Measurements from ENCODE around the gene NEDD4L.
A peak's percentile ranks its signal among the peaks of the same experiment; 100 is the strongest.

NEDD4L gene

DNA sequence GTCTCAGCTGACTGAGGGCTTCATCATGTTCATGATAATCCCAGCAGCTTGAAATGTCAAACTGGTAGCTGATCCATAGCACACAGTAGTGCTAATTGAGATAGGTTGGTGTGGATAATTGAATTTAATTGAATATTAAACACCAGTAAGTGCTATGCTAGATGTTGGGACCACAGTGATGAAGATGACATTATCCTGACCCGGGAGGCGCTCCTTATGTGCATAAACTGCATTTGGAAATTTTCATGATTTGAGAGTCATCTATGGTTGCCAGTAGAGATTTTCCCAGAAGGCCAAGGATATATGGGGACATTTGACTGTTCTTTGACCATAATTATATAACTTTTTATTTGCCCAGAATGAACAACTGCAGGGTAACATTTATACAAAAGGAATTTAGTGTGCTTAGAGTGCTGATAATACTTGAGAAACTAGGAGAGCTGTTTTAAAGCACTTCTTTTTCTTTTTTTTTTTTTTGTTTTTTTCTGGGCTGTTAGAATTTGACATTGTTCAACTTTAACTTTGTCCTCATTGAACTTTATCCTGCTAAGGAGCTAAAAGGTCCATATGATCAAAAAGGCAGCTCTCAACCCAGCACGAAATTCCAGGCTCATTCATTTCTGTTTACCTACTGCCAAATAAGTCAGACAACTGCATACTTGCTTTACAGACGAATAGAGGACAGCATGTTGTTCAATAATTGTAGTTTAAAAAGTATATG, 242.8 kb downstream of the NEDD4L start:
- H3K27me3 Mint-ChIP-seq: no peaks in the 10 kb centered on the region
- no peak overlapping the region for H3K4me3 Mint-ChIP-seq
- peaks cover 2% of the 10 kb centered on the region for H3K36me3 Mint-ChIP-seq
- H3K4me1 Mint-ChIP-seq (ENCODE audit: low read depth): no peaks in the 10 kb centered on the region
- no peak overlapping the region for H3K27ac Mint-ChIP-seq
- H3K9me3 Mint-ChIP-seq (ENCODE audit: low read depth): no peaks in the 10 kb centered on the region

DNA sequence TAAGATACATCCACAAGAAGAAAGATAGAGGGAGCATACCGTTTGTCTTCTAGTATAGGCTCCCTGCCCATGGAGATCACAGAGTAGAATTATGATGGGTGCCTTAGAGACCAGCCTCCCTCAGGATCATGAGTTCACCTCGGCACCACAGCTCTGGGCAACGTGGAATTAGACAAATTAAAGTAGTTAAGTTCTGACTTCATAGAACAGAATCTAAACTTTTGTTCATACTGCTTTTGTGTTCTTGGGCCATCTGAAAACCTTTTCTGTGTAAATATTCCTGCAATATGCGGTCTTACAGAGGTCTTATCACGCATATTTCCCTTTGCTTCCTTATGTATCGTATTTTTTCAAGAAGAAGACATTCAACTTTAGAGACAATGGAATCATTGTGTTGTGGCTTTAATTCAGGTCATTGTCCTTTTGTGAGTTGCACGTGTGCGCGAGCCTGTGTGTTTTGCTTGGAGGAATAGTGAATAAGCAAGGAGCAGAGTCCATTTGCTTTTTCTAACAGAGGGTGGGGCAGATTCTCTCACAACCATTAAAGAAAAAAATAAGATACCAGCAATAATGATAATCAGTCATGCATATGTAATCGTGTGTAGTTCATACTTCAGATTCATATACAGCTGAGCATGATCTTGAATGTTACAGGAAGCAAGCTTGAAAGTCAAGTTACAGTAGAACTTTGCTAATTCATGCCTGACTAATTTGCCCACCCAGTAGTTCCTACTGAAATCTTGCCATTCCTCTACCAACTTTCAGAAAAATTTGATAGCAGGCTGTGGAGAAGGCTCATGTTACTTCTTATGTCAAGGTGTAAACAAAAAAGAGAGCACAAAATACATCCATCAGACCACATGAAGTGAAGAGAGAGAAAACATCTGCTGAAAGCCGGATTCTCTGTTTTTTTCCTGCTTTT, 243.6 kb downstream of the NEDD4L start:
- H3K9me3 Mint-ChIP-seq (ENCODE audit: low read depth): no peaks in the 10 kb centered on the region
- H3K4me3 Mint-ChIP-seq: no peak overlapping the region
- no peak overlapping the region for H3K27ac Mint-ChIP-seq
- peaks cover 3% of the 10 kb centered on the region for H3K27me3 Mint-ChIP-seq
- H3K4me1 Mint-ChIP-seq (ENCODE audit: low read depth): no peaks in the 10 kb centered on the region
- H3K36me3 Mint-ChIP-seq: peaks cover 3% of the 10 kb centered on the region

DNA sequence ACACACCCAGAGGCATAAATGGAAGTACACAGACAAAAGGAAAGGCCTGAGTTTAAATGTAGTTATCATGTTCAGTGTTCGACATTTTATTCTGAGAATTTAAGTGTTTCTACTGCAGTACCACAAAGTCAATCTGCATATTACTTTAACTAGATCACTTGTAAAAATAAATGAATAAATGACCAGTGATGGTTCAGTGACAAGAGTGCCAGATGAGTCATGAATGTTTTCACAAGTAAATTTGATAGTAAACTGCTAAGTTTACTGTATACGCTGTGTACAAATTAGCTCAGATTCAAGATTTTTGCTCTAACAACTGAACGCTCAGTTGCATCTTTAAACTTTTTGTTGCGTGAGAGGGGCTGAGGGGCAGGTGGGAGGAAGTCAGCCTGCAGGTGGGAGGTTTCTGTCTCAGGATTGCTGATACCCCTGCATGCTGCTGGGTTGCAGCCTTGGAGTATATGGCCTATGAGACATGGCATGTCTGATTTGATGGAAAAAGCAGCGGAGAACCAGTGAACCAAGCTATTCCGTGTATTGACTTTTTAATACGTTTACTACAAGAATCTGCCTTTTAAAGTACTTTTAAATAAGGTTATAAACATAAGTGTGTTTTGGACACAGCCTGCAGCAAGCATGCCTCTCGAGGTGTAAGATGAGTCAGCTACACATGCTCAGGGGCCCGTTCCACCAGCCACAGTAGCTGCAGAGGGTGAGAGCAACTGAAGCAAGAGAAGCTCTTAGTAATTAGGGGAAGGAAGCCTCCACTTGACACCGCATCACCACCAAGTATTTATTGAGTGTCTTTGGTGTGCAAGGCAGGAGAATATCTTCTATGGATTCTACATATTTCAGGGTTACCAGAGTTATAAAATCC, 245.1 kb downstream of the NEDD4L start:
- Mint-ChIP-seq H3K27ac (no peak overlapping the region), H3K9me3 (ENCODE audit: low read depth) (no peaks in the 10 kb centered on the region), H3K27me3 (peaks cover 4% of the 10 kb centered on the region), H3K4me3 (no peak overlapping the region), H3K4me1 (ENCODE audit: low read depth) (no peaks in the 10 kb centered on the region), H3K36me3 (peaks cover 3% of the 10 kb centered on the region)

DNA sequence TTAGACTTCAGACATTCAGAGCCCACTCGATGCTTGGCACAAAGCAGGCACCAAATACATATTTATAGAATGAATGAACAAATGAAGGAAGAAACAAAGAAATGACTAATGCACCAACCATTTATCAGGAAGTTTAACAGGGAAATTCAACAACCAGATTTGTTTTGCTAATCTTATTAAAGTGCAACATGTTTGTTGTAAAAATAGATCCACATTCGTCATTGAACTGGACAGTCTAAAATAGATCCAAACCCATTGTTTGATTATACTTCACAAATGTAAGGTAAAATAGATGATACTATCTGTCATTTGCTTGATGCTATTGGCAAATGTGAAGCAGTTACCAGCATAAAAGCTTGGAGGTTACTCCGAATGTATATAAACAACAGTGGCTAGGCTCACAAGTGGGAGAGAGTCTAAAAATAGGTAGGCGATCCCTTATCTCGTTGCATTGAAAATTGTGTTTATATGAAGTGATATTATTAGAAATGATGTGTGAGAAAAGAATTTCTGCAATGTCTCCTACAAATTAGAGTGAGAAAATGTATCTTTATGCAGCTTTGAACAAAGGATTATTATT, 246.2 kb downstream of the NEDD4L start:
- Mint-ChIP-seq H3K4me3 (no peak overlapping the region), H3K4me1 (ENCODE audit: low read depth) (no peaks in the 10 kb centered on the region), H3K27me3 (peaks cover 4% of the 10 kb centered on the region), H3K36me3 (peaks cover 3% of the 10 kb centered on the region), H3K9me3 (ENCODE audit: low read depth) (no peaks in the 10 kb centered on the region), H3K27ac (no peak overlapping the region)

DNA sequence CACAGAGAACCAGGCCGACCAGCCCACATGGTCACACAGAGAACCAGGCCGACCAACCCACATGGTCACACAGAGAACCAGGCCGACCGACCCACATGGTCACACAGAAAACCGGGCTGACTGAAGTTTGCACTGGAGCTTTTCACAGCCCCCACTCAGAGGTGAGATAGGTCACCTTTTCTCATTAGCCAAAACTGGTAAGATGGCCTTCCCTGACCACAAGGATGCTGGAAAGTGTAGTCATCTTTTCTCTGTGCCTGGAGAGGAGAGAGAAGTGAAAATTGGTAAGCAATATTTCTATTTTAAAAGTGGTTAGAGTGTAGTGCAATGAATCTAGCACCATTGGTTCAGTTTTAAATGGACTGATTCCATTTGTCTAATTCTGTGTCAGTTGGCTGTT, 247.1 kb downstream of the NEDD4L start:
- Mint-ChIP-seq H3K27me3 (peaks cover 4% of the 10 kb centered on the region), H3K4me1 (ENCODE audit: low read depth) (peaks cover 1% of the 10 kb centered on the region), H3K27ac (no peak overlapping the region), H3K4me3 (no peak overlapping the region), H3K36me3 (peaks cover 7% of the 10 kb centered on the region), H3K9me3 (ENCODE audit: low read depth) (no peaks in the 10 kb centered on the region)

DNA sequence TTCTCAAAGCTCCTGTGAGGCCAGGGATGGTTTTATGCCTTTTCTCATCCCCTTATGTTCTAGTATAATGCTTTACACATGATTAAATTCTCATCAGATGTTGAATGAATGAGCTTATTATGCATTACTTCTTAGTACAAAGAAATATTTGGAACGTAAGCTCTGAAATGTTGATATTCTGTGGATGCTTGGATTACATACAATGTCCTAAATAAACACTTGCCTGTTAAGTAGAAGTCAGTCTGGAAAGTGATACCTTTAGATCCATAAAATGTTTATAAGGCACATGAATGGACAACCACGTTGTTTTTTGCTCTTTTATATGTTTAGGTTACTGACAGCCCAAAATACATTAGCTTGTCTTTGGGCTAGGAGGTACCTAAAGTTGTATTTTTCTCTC, 248.6 kb downstream of the NEDD4L start:
- Mint-ChIP-seq H3K27me3 (peaks cover 4% of the 10 kb centered on the region), H3K9me3 (ENCODE audit: low read depth) (no peaks in the 10 kb centered on the region), H3K36me3 (peaks cover 7% of the 10 kb centered on the region), H3K27ac (no peak overlapping the region), H3K4me1 (ENCODE audit: low read depth) (peaks cover 7% of the 10 kb centered on the region), H3K4me3 (no peak overlapping the region)

DNA sequence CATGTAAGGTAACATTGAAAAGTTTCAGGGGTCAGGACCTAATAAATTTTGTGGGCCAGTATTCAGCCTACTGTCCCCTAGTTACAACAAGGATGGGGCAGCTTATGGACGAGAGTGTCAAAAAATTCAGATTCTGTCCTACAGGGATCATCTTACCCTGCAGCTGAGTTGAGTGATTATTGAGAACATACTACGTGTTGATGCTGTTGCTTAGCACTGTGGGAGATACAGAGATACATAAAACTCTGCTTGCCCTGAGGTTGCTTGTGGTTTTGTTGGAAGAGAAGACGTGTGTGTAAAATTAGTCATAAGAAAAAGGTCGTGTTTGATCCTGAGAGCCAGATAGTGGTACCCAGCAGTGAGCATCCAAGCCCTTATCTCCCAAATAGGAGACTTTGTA, 253.2 kb downstream of the NEDD4L start:
- Mint-ChIP-seq H3K27me3 (peaks cover 4% of the 10 kb centered on the region), H3K4me3 (no peak overlapping the region), H3K9me3 (ENCODE audit: low read depth) (no peaks in the 10 kb centered on the region), H3K4me1 (ENCODE audit: low read depth) (peaks cover 12% of the 10 kb centered on the region), H3K36me3 (peaks cover 7% of the 10 kb centered on the region), H3K27ac (no peak overlapping the region)

DNA sequence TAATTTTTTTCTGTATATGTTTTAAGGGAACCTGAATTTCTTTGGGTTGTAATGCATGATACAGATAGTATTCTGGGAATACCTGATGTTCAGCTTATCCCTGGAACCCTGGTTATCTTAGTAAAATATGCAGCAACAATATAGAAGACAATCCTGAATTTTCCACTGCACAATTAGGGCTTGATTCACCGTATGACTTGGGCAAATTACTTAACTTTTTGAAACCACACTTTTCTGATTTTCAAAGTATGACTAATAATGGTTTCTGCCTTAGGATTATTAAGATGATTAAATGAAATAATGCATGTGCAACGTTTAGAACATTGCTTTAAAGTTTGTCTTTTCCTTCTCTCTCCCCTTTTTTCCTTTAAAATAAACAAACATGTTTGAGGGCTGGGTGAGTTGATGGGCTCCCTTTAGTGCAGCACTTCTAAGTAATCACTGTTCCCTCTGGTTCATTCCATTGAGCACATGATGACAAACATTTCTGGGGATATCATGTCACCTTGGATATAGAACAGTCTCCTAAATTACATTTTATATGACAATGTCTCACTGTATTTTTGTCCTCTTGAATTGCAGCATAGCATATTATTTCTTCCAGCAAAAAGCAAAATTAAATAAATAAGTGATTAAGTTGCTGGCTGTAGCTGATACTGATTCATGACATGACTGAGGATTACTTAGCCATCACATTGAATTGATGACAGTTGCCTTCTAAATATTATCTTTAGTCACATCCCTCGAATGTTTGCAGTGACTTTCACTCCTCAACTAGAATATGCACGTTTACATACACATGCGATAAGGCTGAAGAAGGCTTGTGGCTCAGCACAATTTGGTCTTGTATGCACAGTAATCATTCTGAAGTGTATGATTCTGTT, 254.5 kb downstream of the NEDD4L start:
- Mint-ChIP-seq H3K36me3 (peaks cover 4% of the 10 kb centered on the region), H3K4me3 (no peak overlapping the region), H3K27ac (no peak overlapping the region), H3K4me1 (ENCODE audit: low read depth) (peaks cover 25% of the 10 kb centered on the region), H3K9me3 (ENCODE audit: low read depth) (no peaks in the 10 kb centered on the region), H3K27me3 (no peaks in the 10 kb centered on the region)

DNA sequence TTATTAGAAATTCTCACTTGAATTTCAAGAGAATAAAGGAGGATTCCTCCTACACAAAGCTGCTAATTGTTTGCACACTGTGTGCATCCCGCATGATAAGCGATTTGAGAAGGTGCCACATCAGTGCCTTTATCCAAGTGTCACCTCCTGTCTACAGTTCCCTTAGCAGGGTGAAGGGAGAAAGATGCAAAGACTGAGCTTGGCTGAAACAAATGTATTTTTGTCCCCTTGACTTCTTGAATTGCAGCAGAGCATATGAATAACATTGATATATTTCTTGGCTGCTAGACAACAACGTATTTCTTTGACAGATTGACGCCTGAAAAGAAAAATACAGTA, 255.1 kb downstream of the NEDD4L start:
- no peaks in the 10 kb centered on the region for H3K9me3 Mint-ChIP-seq (ENCODE audit: low read depth)
- H3K27me3 Mint-ChIP-seq: no peaks in the 10 kb centered on the region
- H3K27ac Mint-ChIP-seq: no peak overlapping the region
- H3K4me3 Mint-ChIP-seq: no peak overlapping the region
- H3K4me1 Mint-ChIP-seq (ENCODE audit: low read depth): peaks cover 29% of the 10 kb centered on the region
- H3K36me3 Mint-ChIP-seq: peaks cover 4% of the 10 kb centered on the region

DNA sequence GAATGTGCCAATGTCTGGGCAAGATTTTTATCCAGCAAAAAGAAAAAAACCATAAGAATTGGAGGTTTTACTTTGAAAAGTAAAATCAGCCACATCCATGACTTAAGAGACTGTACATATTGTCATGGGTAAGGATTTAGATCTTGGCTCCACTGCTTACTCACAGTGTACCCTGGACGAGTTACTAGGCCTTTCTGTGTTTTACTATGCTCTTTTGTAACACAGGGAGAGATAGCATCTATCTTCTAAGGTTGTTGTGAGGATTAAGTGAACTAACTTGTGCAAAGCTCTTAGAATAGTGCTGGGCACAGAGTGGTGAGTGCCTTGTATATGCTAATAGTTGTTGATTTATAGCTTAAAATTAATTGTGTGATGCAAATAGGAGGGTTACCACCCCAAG, 255.9 kb downstream of the NEDD4L start:
- H3K4me3 Mint-ChIP-seq: no peak overlapping the region
- no peaks in the 10 kb centered on the region for H3K27me3 Mint-ChIP-seq
- no peaks in the 10 kb centered on the region for H3K9me3 Mint-ChIP-seq (ENCODE audit: low read depth)
- no peak overlapping the region for H3K27ac Mint-ChIP-seq
- peaks cover 4% of the 10 kb centered on the region for H3K36me3 Mint-ChIP-seq
- H3K4me1 Mint-ChIP-seq (ENCODE audit: low read depth): peaks cover 29% of the 10 kb centered on the region

DNA sequence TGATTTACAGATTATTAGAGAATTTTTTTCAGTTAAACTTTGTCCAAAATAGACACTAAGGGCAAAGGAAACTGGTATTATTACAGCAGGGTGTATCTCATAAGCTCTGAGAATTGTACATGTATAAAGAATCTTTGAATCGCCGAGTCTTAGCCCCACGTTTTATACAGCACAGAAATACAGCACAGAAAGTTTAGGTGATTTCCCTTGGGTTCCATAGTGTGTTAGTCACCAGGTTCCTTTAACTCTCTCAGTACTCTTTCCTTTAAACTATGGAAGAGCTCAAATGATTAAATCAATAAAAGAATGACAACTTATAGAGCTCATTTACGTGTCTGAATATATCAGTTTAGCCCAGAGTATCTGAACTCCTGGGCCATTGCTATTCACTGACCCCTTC, 256.8 kb downstream of the NEDD4L start:
- H3K27ac Mint-ChIP-seq: no peak overlapping the region
- H3K36me3 Mint-ChIP-seq: peaks cover 1% of the 10 kb centered on the region
- no peaks in the 10 kb centered on the region for H3K27me3 Mint-ChIP-seq
- no peak overlapping the region for H3K4me3 Mint-ChIP-seq
- H3K4me1 Mint-ChIP-seq (ENCODE audit: low read depth): peaks cover 28% of the 10 kb centered on the region
- H3K9me3 Mint-ChIP-seq (ENCODE audit: low read depth): no peaks in the 10 kb centered on the region

DNA sequence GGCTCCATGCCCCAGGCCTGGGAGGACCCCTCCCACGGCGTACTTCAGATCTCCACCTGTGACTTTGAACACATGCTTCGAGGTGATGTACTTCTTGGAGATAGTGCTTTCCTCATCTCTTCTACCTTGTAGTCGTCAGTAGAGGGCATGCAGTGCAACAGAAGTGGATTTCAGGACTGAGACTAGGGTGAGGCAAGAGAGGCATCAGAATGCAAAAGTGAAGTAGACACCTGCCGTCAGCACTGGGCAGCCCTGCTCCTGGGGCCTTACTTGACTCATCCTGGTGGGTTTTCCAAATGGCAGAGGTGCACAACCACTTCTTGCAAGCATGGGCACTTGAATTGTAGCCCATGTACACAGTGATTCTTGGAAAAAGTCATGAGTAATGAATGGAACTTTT, 258.8 kb downstream of the NEDD4L start:
- H3K27me3 Mint-ChIP-seq: no peaks in the 10 kb centered on the region
- no peak overlapping the region for H3K27ac Mint-ChIP-seq
- no peak overlapping the region for H3K4me3 Mint-ChIP-seq
- H3K9me3 Mint-ChIP-seq (ENCODE audit: low read depth): no peaks in the 10 kb centered on the region
- peaks cover 2% of the 10 kb centered on the region for H3K36me3 Mint-ChIP-seq
- peaks cover 23% of the 10 kb centered on the region for H3K4me1 Mint-ChIP-seq (ENCODE audit: low read depth)

DNA sequence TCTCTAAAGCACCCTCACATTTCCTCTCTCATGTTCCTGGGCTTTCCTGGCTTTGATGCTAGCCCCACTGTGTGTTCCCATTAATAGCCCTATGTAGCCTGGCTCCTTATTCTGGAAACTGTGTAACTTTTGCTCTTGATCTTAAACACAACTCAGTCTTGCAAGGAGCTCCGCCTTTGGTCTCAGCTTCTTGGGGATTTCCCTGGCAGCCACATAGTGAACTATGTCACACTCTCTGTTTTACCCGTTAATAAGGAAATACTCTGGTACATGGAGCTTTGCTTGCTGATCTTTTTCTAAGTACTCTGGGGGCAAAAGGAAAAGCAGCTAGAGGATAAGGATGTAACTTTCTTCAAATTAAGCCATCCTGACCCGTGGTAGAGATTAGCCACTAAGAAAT, 259.3 kb downstream of the NEDD4L start:
- Mint-ChIP-seq H3K4me3 (peak overlapping the region; percentile 42), H3K4me1 (ENCODE audit: low read depth) (peaks cover 21% of the 10 kb centered on the region), H3K9me3 (ENCODE audit: low read depth) (no peaks in the 10 kb centered on the region), H3K36me3 (peaks cover 2% of the 10 kb centered on the region), H3K27me3 (no peaks in the 10 kb centered on the region), H3K27ac (peak overlapping the region; percentile 36)

DNA sequence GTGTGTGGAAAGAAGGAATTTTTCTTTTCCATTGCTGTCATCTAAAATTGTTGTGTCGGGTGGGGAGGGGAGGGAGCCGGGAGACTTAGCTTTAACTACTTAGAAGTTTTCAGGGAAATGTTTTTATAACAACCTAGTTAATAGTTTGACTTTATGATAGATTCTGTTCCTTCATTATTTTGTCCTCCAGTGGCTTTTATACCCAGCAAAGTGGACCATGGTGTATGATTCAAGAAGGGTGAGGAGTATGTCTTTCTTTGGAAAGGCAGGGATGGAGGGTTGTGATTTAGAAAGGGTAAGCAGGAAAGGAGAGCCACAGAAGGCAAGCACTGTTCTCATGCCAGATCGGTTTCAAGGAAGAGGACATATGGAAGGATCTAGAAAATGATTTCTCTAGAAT, 261.8 kb downstream of the NEDD4L start:
- peaks cover 2% of the 10 kb centered on the region for H3K36me3 Mint-ChIP-seq
- peaks cover 38% of the 10 kb centered on the region for H3K4me1 Mint-ChIP-seq (ENCODE audit: low read depth)

More for the DNA sequence above, 261.8 kb downstream of the NEDD4L start:
- Mint-ChIP-seq H3K27me3 (no peaks in the 10 kb centered on the region), H3K4me3 (no peak overlapping the region), H3K27ac (no peak overlapping the region), H3K9me3 (ENCODE audit: low read depth) (no peaks in the 10 kb centered on the region)
